B cell (primary cell): ENCODE data around the gene RASGRP4. TPM values are rescaled to one million over a fixed set of nuclear protein-coding genes. Genes with fewer than 3 reads are reported as not detected.

Experiments
- ATAC-seq: fragments of 200-7000 bp; cut with Tn5 transposase; one replicate; pipeline ENCODE4 v1.10.0; 2021; ENCODE audit warnings: low read depth, mild to moderate bottlenecking, moderate number of reproducible peaks, moderate library complexity
- CTCF ChIA-PET: fragments of 350-600 bp; sonication (Branson Sonifier 250); formaldehyde crosslinking; loops from one replicate; lab custom pipeline; 2021; ENCODE audit warnings: antibody characterized with exemption, inconsistent platforms; lab: Charles Lee
- POLR2A ChIA-PET: fragments of 350-600 bp; sonication (Branson Sonifier 250); formaldehyde crosslinking; loops from one replicate; lab custom pipeline; 2021; ENCODE audit warnings: antibody characterized with exemption; lab: Charles Lee
- DNase-seq: peaks from one replicate; pipeline ENCODE4 v3.0.0; 2013
- H2AFZ ChIP-seq: 2 replicates; pipeline ENCODE4 v1.6.1; 2012; ENCODE audit warnings: mild to moderate bottlenecking, low read depth, low read length; ENCODE audit not compliant: insufficient read depth, poor library complexity, severe bottlenecking
- H3K27ac ChIP-seq, 2 donors: 1 replicate in 1 of 2; 2 replicates in 1 of 2; pipeline ENCODE4 v1.5.1; 2012 to 2013; ENCODE audit warnings: low read length in 2 of 2, mild to moderate bottlenecking in 2 of 2, moderate library complexity in 1 of 2
- H3K27me3 ChIP-seq, 4 experiments: fragments of 200-600 bp in 1 of 4; sonication (generic) in 1 of 4; replicated peaks in 1 of 4; 1 replicate in 2 of 4; 2 replicates in 2 of 4; pipeline versions ENCODE4 v1.6.1 to v1.7.0; 2013 to 2016; ENCODE audit warnings: low read length in 3 of 4, mild to moderate bottlenecking in 2 of 4, mixed read lengths in 1 of 4, moderate library complexity in 1 of 4; ENCODE audit not compliant: insufficient read depth in 4 of 4, control insufficient read depth in 3 of 4; ENCODE audit errors: control extremely low read depth in 1 of 4
- H3K36me3 ChIP-seq, 2 experiments: replicated peaks in 1 of 2; 1 replicate in 1 of 2; 2 replicates in 1 of 2; pipeline versions ENCODE4 v1.6.1 to v1.7.1; 2013; ENCODE audit warnings: low read length in 1 of 2; ENCODE audit not compliant: insufficient read depth in 2 of 2, control insufficient read depth in 1 of 2; ENCODE audit errors: control extremely low read depth in 1 of 2, extremely low read depth in 1 of 2
- H3K4me1 ChIP-seq, 2 donors: fragments of 200-600 bp in 1 of 2; sonication (generic) in 1 of 2; 1 replicate in 1 of 2; 2 replicates in 1 of 2; pipeline versions ENCODE4 v1.5.1 to v1.6.1; 2013 to 2017; ENCODE audit warnings: low read length in 2 of 2; ENCODE audit not compliant: control insufficient read depth in 2 of 2, insufficient read depth in 2 of 2
- H3K4me2 ChIP-seq: replicated peaks from 2 replicates; pipeline ENCODE3; 2012; ENCODE audit warnings: mild to moderate bottlenecking, low read depth, low read length; ENCODE audit not compliant: poor library complexity, severe bottlenecking
- H3K4me3 ChIP-seq, 5 experiments: fragments of 200-600 bp in 1 of 5; sonication (generic) in 1 of 5; 1 replicate in 3 of 5; 2 replicates in 2 of 5; pipeline versions ENCODE4 v1.5.1 to v1.7.0; 2011 to 2016; ENCODE audit warnings: low read length in 4 of 5, mild to moderate bottlenecking in 4 of 5, low read depth in 2 of 5, control low read depth in 1 of 5, moderate library complexity in 1 of 5; ENCODE audit not compliant: insufficient read depth in 1 of 5; ENCODE audit errors: control extremely low read depth in 1 of 5, extremely low read depth in 1 of 5
- H3K79me2 ChIP-seq: fragments of 200-600 bp; sonication (generic); one replicate; pipeline ENCODE4 v1.6.0; 2016; ENCODE audit warnings: low read length; ENCODE audit not compliant: control insufficient read depth, insufficient read depth
- H3K9ac ChIP-seq: fragments of 200-600 bp; sonication (generic); 2 replicates; pipeline ENCODE4 v1.6.1; 2017; ENCODE audit warnings: mild to moderate bottlenecking, low read length, moderate library complexity
- H3K9me3 ChIP-seq, 3 donors: one replicate each; pipeline versions ENCODE4 v1.6.1 to v1.7.1; 2013; ENCODE audit warnings: low read length in 2 of 3; ENCODE audit not compliant: control insufficient read depth in 2 of 3, insufficient read depth in 1 of 3; ENCODE audit errors: control extremely low read depth in 1 of 3
- H4K20me1 ChIP-seq: 2 replicates; pipeline ENCODE4 v1.6.0; 2012; ENCODE audit warnings: mild to moderate bottlenecking, low read length; ENCODE audit not compliant: insufficient read depth, control insufficient read depth, poor library complexity, severe bottlenecking
- H3K27ac Mint-ChIP-seq: one replicate; pipeline ENCODE4 v1.8.0; 2021; ENCODE audit warnings: mixed read lengths
- H3K27me3 Mint-ChIP-seq: one replicate; pipeline ENCODE4 v1.8.0; 2021; ENCODE audit warnings: mixed read lengths
- H3K4me1 Mint-ChIP-seq: one replicate; pipeline ENCODE4 v1.8.0; 2021; ENCODE audit warnings: mixed read lengths
- H3K4me3 Mint-ChIP-seq: one replicate; pipeline ENCODE4 v1.8.0; 2021; ENCODE audit warnings: mixed read lengths
- H3K9me3 Mint-ChIP-seq: one replicate; pipeline ENCODE4 v1.8.0; 2022; ENCODE audit warnings: mixed read lengths; ENCODE audit not compliant: insufficient read depth
- CTCF ChIP-seq: fragments of 200-600 bp; IDR thresholded peaks from one replicate; pipeline ENCODE4 v1.8.0; 2022; ENCODE audit warnings: antibody characterized with exemption, mild to moderate bottlenecking
- EZH2 ChIP-seq: IDR thresholded peaks from 2 replicates; pipeline ENCODE4 v1.6.1; 2012; ENCODE audit warnings: borderline replicate concordance, low read depth, mild to moderate bottlenecking, moderate library complexity, low read length; ENCODE audit not compliant: insufficient read depth, poor library complexity, severe bottlenecking
- WGBS: methylation state at CpG from one replicate; pipeline ENCODE4 v1.1.5; 2013; ENCODE audit warnings: missing lambda C conversion rate; ENCODE audit not compliant: insufficient coverage; 5-methylcytosine and 5-hydroxymethylcytosine counted together
- intact Hi-C: fragments of 100-400 bp; cut with micrococcal nuclease; formaldehyde crosslinking; loops from one replicate; pipeline ENCODE4 v1.10.0; 2022
- polyA plus RNA-seq: library from polyadenylated mRNA; depleted of rRNA; stranded (reverse); fragments of >200 nt; gene quantifications from 2 replicates; pipeline ENCODE4 v1.2.3, GENCODE V29; 2012
- total RNA-seq, 2 donors: library from RNA; stranded (reverse); fragments of 120-200 nt in 1 of 2; gene quantifications; 1 replicate in 1 of 2; 2 replicates in 1 of 2; pipeline versions ENCODE4 v1.2.3 to v1.2.4, GENCODE V29; 2013 to 2022

The RASGRP4 gene
- total and polyA plus RNA-seq, 2 donors (not counting 1 experiment from before 2014, with no cell fraction given), result 0.20 to 0.98 TPM

- Histone ChIP-seq H3K4me3 (no peak overlapping the region), H3K36me3 (no peaks in the 10 kb centered on the region), H3K4me2 (no peak overlapping the region), H2AFZ (no peak overlapping the region), H3K27me3 (no peaks in the 10 kb centered on the region), H4K20me1 (no peaks in the 10 kb centered on the region), H3K79me2 (no peaks in the 10 kb centered on the region), H3K9ac (no peak overlapping the region), H3K9me3 (no peaks in the 10 kb centered on the region), H3K4me1 (no peaks in the 10 kb centered on the region), H3K27ac (no peak overlapping the region)
- Mint-ChIP-seq H3K27ac (no peak overlapping the region), H3K4me1 (no peaks in the 10 kb centered on the region), H3K9me3 (no peaks in the 10 kb centered on the region), H3K27me3 (peaks cover 24% of the 10 kb centered on the region), H3K4me3 (no peak overlapping the region)
- 92% methylated on average over 13 of the region's 15 CpGs for WGBS
- intact Hi-C loops, result no loop called here
- ChIA-PET CTCF (no interaction called here), POLR2A (no interaction called here)
- no peak for DNase-seq
- TF ChIP-seq CTCF (no peak), EZH2 (no peak)
- ATAC-seq, result no peak
Observed at GRCh38 chr19:38443458-38443999, 17.5 kb upstream of the RASGRP4 start.

GRCh38 chr19:38442736-38443135 lies 16.7 kb upstream of the RASGRP4 start:
- ATAC-seq, result no peak
- TF ChIP-seq CTCF (no peak), EZH2 (no peak)
- POLR2A ChIA-PET, result no interaction called here

More at GRCh38 chr19:38442736-38443135, 16.7 kb upstream of the RASGRP4 start:
- H3K4me3 Mint-ChIP-seq, result no peak overlapping the region
- 94% methylated on average over 7 of the region's 9 CpGs for WGBS
- peaks cover 29% of the 10 kb centered on the region for H3K27me3 Mint-ChIP-seq
- H3K4me2 ChIP-seq, result no peak overlapping the region
- CTCF ChIA-PET, result no interaction called here
- H4K20me1 ChIP-seq, result no peaks in the 10 kb centered on the region
- no peaks in the 10 kb centered on the region for H3K36me3 ChIP-seq
- H3K79me2 ChIP-seq, result no peaks in the 10 kb centered on the region
- intact Hi-C loops, result no loop called here
- no peaks in the 10 kb centered on the region for H3K4me1 ChIP-seq
- H3K9me3 ChIP-seq, result no peaks in the 10 kb centered on the region
- H3K9me3 Mint-ChIP-seq, result no peaks in the 10 kb centered on the region
- no peak for DNase-seq
- H3K4me3 ChIP-seq, result no peak overlapping the region
- H3K27ac Mint-ChIP-seq, result peak overlapping the region; percentile 20
- H3K9ac ChIP-seq, result no peak overlapping the region
- peaks cover 3% of the 10 kb centered on the region for H3K4me1 Mint-ChIP-seq
- H2AFZ ChIP-seq, result no peak overlapping the region
- H3K27ac ChIP-seq, result no peak overlapping the region
- no peaks in the 10 kb centered on the region for H3K27me3 ChIP-seq
